ENCODE results near the gene CAPN12. TPM values are rescaled to one million over a fixed set of nuclear protein-coding genes. Genes with fewer than 3 reads are reported as not detected.

The CAPN12 gene
- total RNA-seq, 2 donors from 2014 or later: 6.8 to 9.0 TPM

- peak overlapping the region; percentile 93 for H3K27ac Mint-ChIP-seq
- DNase-seq (peak in 1 of 3 donors; percentile 38), ATAC-seq (peak; percentile 32)
- H3K27me3 Mint-ChIP-seq: no peaks in the 10 kb centered on the region
- peaks cover 71% of the 10 kb centered on the region for H3K4me1 Mint-ChIP-seq
- H3K4me3 Mint-ChIP-seq: peak overlapping the region; percentile 75
- H3K9me3 ChIP-seq (ENCODE audit: control insufficient read depth, low read length, poor library complexity, severe bottlenecking): no peaks in the 10 kb centered on the region
- no peaks in the 10 kb centered on the region for H3K36me3 Mint-ChIP-seq (ENCODE audit: low read depth)
Observed at GRCh38 chr19:38684078-38684861, 60.0 kb downstream of the CAPN12 start.

- peak; percentile 29 to 69 (median 47) for DNase-seq
- peaks cover 70% of the 10 kb centered on the region for H3K4me1 Mint-ChIP-seq
- H3K9me3 ChIP-seq (ENCODE audit: control insufficient read depth, low read length, poor library complexity, severe bottlenecking): no peaks in the 10 kb centered on the region
- H3K4me3 Mint-ChIP-seq: peak overlapping the region; percentile 75
- H3K27me3 Mint-ChIP-seq: no peaks in the 10 kb centered on the region
- ATAC-seq: peak; percentile 49
- H3K27ac Mint-ChIP-seq: peak overlapping the region; percentile 93
- H3K36me3 Mint-ChIP-seq (ENCODE audit: low read depth): no peaks in the 10 kb centered on the region
Observed at GRCh38 chr19:38683393-38684077, 60.7 kb downstream of the CAPN12 start.

- Mint-ChIP-seq H3K4me3 (peak overlapping the region; percentile 75), H3K27ac (peak overlapping the region; percentile 93), H3K36me3 (ENCODE audit: low read depth) (no peaks in the 10 kb centered on the region), H3K27me3 (no peaks in the 10 kb centered on the region), H3K4me1 (peaks cover 75% of the 10 kb centered on the region)
- DNase-seq (no peak), ATAC-seq (no peak)
- no peaks in the 10 kb centered on the region for H3K9me3 ChIP-seq (ENCODE audit: control insufficient read depth, low read length, poor library complexity, severe bottlenecking)
Observed at GRCh38 chr19:38682872-38683392, 61.3 kb downstream of the CAPN12 start.

- no peaks in the 10 kb centered on the region for H3K9me3 ChIP-seq (ENCODE audit: control insufficient read depth, low read length, poor library complexity, severe bottlenecking)
- peaks cover 71% of the 10 kb centered on the region for H3K4me1 Mint-ChIP-seq
- H3K36me3 Mint-ChIP-seq (ENCODE audit: low read depth): no peaks in the 10 kb centered on the region
- H3K27me3 Mint-ChIP-seq: no peaks in the 10 kb centered on the region
- peak overlapping the region; percentile 39 for H3K4me3 Mint-ChIP-seq
- DNase-seq (no peak), ATAC-seq (no peak)
- peak overlapping the region; percentile 93 for H3K27ac Mint-ChIP-seq
Observed at GRCh38 chr19:38682195-38682867, 61.9 kb downstream of the CAPN12 start.

Other genes starting within 250 kb of the CAPN12 start
- gene MAP4K1, start 126.5 kb downstream of the CAPN12 start, total RNA-seq: 100 to 1,000 TPM; 298 to 351 TPM
- 100 to 1,000 TPM; 282 to 320 TPM for gene EIF3K, start 125.3 kb downstream of the CAPN12 start, total RNA-seq
- 100 to 1,000 TPM; 201 to 205 TPM for gene ACTN4, start 96.8 kb downstream of the CAPN12 start, total RNA-seq
- not detected for gene LGALS7, start 29.0 kb upstream of the CAPN12 start, total RNA-seq
- not detected for gene LGALS7B, start 44.7 kb upstream of the CAPN12 start, total RNA-seq
- 1 to 10 TPM; 1.7 to 2.4 TPM for gene LGALS4, start 68.5 kb upstream of the CAPN12 start, total RNA-seq
- 10 to 100 TPM; 75.5 to 95.8 TPM for gene ECH1, start 87.3 kb upstream of the CAPN12 start, total RNA-seq
- 100 to 1,000 TPM; 477 to 480 TPM for gene HNRNPL, start 105.5 kb upstream of the CAPN12 start, total RNA-seq
- gene RINL, start 133.8 kb upstream of the CAPN12 start, total RNA-seq: 10 to 100 TPM; 46.0 to 50.6 TPM
- gene SIRT2, start 155.1 kb upstream of the CAPN12 start, total RNA-seq: 10 to 100 TPM; 68.7 to 68.9 TPM
- 10 to 100 TPM; 49.3 to 63.8 TPM for gene NFKBIB, start 155.5 kb upstream of the CAPN12 start, total RNA-seq
- 1 to 10 TPM in 1 of 2 donors, not detected in 1; 1.3 TPM for gene CCER2, start 167.7 kb upstream of the CAPN12 start, total RNA-seq
- gene SARS2, start 186.3 kb upstream of the CAPN12 start, total RNA-seq: 10 to 100 TPM; 18.6 to 19.5 TPM
- gene MRPS12, start 186.5 kb upstream of the CAPN12 start, total RNA-seq: 10 to 100 TPM; 18.9 to 22.0 TPM
- under 1 TPM in 1 of 2 donors, not detected in 1; 0.16 TPM for gene FBXO17, start 231.3 kb upstream of the CAPN12 start, total RNA-seq

Measured in T-helper 17 cell (primary cell).